ENCODE measurements around the gene USP21.

GRCh38 chr1:161139766-161140165 lies 19.5 kb upstream of the USP21 start:
- TF ChIP-seq CTCF (optimal IDR thresholded peaks at IDR 0.05 in 1 of 3, IDR thresholded peaks at IDR 0.05 in 1 of 3, conservative IDR thresholded peaks at IDR 0.05 in 1 of 3; ENCODE audit: extremely low read depth in 1 of 3, insufficient read depth in 2 of 3, low read length in 3 of 3) (peak; percentile 18 to 30 (median 22)), EZH2 (IDR thresholded peaks at IDR 0.05; ENCODE audit: low read length) (no peak)
